ENCODE measurements around the gene CYP24A1. TPM values are rescaled to one million over a fixed set of nuclear protein-coding genes. Genes with fewer than 3 reads are reported as not detected.

Gene CYP24A1
- total RNA-seq, 4 donors from 2014 or later: 4.8 TPM; not detected in 3

GRCh38 chr20:54160065-54161007 is 13.4 kb downstream of the CYP24A1 start:
- TF ChIP-seq, protein P1, sequence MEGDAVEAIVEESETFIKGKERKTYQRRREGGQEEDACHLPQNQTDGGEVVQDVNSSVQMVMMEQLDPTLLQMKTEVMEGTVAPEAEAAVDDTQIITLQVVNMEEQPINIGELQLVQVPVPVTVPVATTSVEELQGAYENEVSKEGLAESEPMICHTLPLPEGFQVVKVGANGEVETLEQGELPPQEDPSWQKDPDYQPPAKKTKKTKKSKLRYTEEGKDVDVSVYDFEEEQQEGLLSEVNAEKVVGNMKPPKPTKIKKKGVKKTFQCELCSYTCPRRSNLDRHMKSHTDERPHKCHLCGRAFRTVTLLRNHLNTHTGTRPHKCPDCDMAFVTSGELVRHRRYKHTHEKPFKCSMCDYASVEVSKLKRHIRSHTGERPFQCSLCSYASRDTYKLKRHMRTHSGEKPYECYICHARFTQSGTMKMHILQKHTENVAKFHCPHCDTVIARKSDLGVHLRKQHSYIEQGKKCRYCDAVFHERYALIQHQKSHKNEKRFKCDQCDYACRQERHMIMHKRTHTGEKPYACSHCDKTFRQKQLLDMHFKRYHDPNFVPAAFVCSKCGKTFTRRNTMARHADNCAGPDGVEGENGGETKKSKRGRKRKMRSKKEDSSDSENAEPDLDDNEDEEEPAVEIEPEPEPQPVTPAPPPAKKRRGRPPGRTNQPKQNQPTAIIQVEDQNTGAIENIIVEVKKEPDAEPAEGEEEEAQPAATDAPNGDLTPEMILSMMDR (IDR thresholded peaks at IDR 0.05): no peak
- no peak for TF ChIP-seq POLR2A (IDR thresholded peaks at IDR 0.05)
- intact Hi-C loops (cut with DNase I; ENCODE audit: low total_unique reads): no loop called here

DNA sequence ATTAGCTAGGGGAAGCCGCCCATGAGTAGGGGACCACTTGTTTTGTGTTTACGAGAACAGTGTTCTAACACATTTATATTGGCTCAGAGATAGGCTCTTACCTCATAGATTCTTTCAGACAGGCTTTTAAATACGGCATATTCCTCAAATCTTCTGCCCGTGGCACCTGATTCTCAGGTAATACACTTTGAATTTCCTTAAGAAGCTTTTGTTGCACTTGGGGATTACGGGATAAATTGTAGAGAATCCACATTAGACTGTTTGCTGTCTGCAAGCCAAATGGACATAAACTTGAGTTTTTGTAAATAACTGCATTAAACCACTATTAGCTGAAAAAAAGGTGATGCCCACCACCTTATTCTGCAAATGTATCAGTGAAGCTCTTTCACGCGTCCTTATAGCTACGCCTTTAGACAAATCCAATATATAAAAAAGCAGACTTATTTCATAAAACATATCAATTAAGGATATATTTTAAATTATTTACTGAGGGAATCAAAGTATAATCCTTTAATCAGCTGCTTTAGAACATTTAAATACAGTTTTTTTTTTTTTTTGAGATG is 14.8 kb downstream of the CYP24A1 start:
- H3K4me3 ChIP-seq: no peak overlapping the region
- H3K27ac ChIP-seq: no peak overlapping the region
- no peak for TF ChIP-seq POLR2A (IDR thresholded peaks at IDR 0.05)
- TF ChIP-seq, protein P1 (IDR thresholded peaks at IDR 0.05): no peak
- H3K9me3 ChIP-seq: no peaks in the 10 kb centered on the region
- H3K27me3 ChIP-seq: no peaks in the 10 kb centered on the region
- intact Hi-C loops (cut with DNase I; ENCODE audit: low total_unique reads): no loop called here
- no peaks in the 10 kb centered on the region for H3K4me1 ChIP-seq
- H3K36me3 ChIP-seq: no peaks in the 10 kb centered on the region
- no peak for DNase-seq

More at GRCh38 chr20:54160065-54161007, 13.4 kb downstream of the CYP24A1 start:
- no peak overlapping the region for H3K27ac ChIP-seq
- no peaks in the 10 kb centered on the region for H3K27me3 ChIP-seq
- H3K4me1 ChIP-seq: no peaks in the 10 kb centered on the region
- H3K9me3 ChIP-seq: no peaks in the 10 kb centered on the region
- H3K36me3 ChIP-seq: no peaks in the 10 kb centered on the region
- no peak for DNase-seq
- H3K4me3 ChIP-seq: no peak overlapping the region

- no peak for TF ChIP-seq POLR2A (IDR thresholded peaks at IDR 0.05)
- TF ChIP-seq, protein P1 (IDR thresholded peaks at IDR 0.05): no peak
- no peaks in the 10 kb centered on the region for H3K9me3 ChIP-seq
- intact Hi-C loops (cut with DNase I; ENCODE audit: low total_unique reads): no loop called here
- H3K27ac ChIP-seq: no peak overlapping the region
- H3K36me3 ChIP-seq: no peaks in the 10 kb centered on the region
- DNase-seq: no peak
- no peaks in the 10 kb centered on the region for H3K27me3 ChIP-seq
- no peaks in the 10 kb centered on the region for H3K4me1 ChIP-seq
- no peak overlapping the region for H3K4me3 ChIP-seq
Observed at GRCh38 chr20:54158226-54158625, 15.6 kb downstream of the CYP24A1 start.

DNA sequence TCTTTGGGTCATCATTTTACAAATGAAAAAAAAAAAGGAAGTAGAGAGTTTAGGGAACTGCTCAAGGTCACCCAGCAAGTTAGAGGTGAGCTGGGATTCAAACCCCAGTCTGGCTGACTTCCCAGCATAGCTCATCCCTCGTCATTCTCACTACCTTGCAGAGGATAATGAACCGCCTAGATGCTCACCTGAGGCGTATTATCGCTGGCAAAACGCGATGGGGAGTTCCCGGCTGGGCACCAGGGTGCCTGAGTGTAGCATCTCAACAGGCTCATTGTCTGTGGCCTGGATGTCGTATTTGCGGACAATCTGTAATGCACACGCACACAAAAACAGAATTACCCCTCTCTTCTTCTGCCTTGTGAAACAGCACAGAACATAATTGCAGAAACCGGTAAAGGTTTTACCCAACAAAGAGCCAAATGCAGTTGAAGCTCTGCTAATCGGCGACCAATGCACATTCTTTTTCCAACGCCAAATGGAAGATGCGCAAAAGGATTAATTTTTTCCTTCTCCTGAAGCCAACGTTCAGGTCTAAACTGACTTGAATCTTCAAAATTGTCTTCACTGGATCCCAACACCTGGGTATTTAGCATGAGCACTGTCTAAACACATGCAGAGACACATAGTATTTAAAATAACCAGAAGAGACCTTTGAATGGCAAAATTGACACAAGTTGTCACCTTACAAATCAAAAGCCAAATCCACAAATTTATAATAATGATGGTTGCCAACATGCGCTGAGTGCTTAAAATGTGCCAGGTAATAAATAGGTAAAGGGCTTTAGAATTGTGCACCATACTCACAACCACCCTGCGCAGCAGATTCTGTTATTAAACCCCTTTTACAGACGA is 16.6 kb downstream of the CYP24A1 start:
- H3K4me1 ChIP-seq: no peaks in the 10 kb centered on the region
- intact Hi-C loops (cut with DNase I; ENCODE audit: low total_unique reads): no loop called here

More for the DNA sequence above, 16.6 kb downstream of the CYP24A1 start:
- TF ChIP-seq POLR2A (IDR thresholded peaks at IDR 0.05): no peak
- TF ChIP-seq, protein P1 (IDR thresholded peaks at IDR 0.05): no peak
- Histone ChIP-seq H3K9me3 (no peaks in the 10 kb centered on the region), H3K4me3 (no peak overlapping the region), H3K27ac (no peak overlapping the region), H3K36me3 (no peaks in the 10 kb centered on the region), H3K27me3 (no peaks in the 10 kb centered on the region)
- no peak for DNase-seq
